Measurements from ENCODE around the gene FAM107B.

DNA sequence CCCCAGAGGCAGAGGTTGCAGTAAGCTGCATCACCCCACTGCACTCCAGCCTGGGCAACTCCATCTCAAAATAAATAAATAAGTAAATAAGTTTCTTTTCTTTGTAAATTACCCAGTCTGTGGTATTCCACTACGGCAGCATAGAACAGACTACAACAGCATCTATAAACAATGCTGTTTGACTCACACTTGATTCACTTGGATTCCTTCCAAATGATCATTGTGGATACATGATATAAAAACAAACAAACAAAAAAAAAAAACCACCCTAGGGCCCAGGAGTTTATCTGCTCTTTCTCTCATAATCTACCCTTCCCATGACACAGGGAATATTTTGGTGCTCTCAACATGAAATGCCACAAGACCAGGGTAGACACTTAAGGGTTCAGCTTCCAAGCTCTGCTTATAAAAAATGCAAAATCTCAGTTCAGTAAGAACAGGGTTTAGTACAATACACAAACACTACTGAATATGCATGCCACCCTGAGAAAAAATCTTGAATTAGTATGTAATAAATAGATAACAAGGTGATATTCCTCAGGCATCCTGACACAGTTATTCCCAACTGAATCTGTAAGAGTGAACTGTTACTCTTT, 200.9 kb downstream of the FAM107B start:
- TF ChIP-seq, protein P1, sequence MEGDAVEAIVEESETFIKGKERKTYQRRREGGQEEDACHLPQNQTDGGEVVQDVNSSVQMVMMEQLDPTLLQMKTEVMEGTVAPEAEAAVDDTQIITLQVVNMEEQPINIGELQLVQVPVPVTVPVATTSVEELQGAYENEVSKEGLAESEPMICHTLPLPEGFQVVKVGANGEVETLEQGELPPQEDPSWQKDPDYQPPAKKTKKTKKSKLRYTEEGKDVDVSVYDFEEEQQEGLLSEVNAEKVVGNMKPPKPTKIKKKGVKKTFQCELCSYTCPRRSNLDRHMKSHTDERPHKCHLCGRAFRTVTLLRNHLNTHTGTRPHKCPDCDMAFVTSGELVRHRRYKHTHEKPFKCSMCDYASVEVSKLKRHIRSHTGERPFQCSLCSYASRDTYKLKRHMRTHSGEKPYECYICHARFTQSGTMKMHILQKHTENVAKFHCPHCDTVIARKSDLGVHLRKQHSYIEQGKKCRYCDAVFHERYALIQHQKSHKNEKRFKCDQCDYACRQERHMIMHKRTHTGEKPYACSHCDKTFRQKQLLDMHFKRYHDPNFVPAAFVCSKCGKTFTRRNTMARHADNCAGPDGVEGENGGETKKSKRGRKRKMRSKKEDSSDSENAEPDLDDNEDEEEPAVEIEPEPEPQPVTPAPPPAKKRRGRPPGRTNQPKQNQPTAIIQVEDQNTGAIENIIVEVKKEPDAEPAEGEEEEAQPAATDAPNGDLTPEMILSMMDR (conservative IDR thresholded peaks at IDR 0.05; ENCODE audit: low read depth, low read length): no peak
- TF ChIP-seq EZH2 (IDR thresholded peaks at IDR 0.05; ENCODE audit: borderline replicate concordance, low read depth, low read length, poor library complexity, severe bottlenecking): no peak
